ENCODE measurements around the gene NR2F1-AS1. TPM values are rescaled to one million over a fixed set of nuclear protein-coding genes. Genes with fewer than 3 reads are reported as not detected.

The NR2F1-AS1 gene
- total RNA-seq, 1 donor from 2014 or later: not detected

GRCh38 chr5:93600409-93601070 is 19.5 kb upstream of the NR2F1-AS1 start:
- intact Hi-C loops (cut with micrococcal nuclease): no loop called here
- peaks cover 2% of the 10 kb centered on the region for H3K4me1 Mint-ChIP-seq
- H3K27ac Mint-ChIP-seq: no peak overlapping the region
- no peak overlapping the region for H3K4me3 Mint-ChIP-seq
- CTCF ChIA-PET: no interaction called here
- ATAC-seq (ENCODE audit: low read depth) (no peak), DNase-seq (no peak)
- peaks cover 30% of the 10 kb centered on the region for H3K27me3 Mint-ChIP-seq
- no peak for TF ChIP-seq CTCF (IDR thresholded peaks at IDR 0.05)
- POLR2A ChIA-PET: no interaction called here
- no peaks in the 10 kb centered on the region for H3K36me3 Mint-ChIP-seq (ENCODE audit: low read depth)
- H3K9me3 Mint-ChIP-seq: peaks cover 4% of the 10 kb centered on the region

GRCh38 chr5:93599399-93600120 is 18.5 kb upstream of the NR2F1-AS1 start:
- no peak for TF ChIP-seq CTCF (IDR thresholded peaks at IDR 0.05)
- peaks cover 4% of the 10 kb centered on the region for H3K9me3 Mint-ChIP-seq
- ChIA-PET POLR2A (no interaction called here), CTCF (no interaction called here)
- no peak overlapping the region for H3K27ac Mint-ChIP-seq
- peaks cover 2% of the 10 kb centered on the region for H3K4me1 Mint-ChIP-seq
- H3K36me3 Mint-ChIP-seq (ENCODE audit: low read depth): no peaks in the 10 kb centered on the region
- DNase-seq (no peak), ATAC-seq (ENCODE audit: low read depth) (no peak)
- intact Hi-C loops (cut with micrococcal nuclease): no loop called here
- H3K27me3 Mint-ChIP-seq: peaks cover 28% of the 10 kb centered on the region
- no peak overlapping the region for H3K4me3 Mint-ChIP-seq

- ATAC-seq (ENCODE audit: low read depth) (no peak), DNase-seq (no peak)
- POLR2A ChIA-PET: no interaction called here
- Mint-ChIP-seq H3K4me1 (peaks cover 2% of the 10 kb centered on the region), H3K4me3 (no peak overlapping the region), H3K27me3 (peaks cover 32% of the 10 kb centered on the region), H3K27ac (no peak overlapping the region), H3K9me3 (peaks cover 4% of the 10 kb centered on the region), H3K36me3 (ENCODE audit: low read depth) (no peaks in the 10 kb centered on the region)
- intact Hi-C loops (cut with micrococcal nuclease): no loop called here
- CTCF ChIA-PET: no interaction called here
- no peak for TF ChIP-seq CTCF (IDR thresholded peaks at IDR 0.05)
Measured at GRCh38 chr5:93599001-93599379, 18.0 kb upstream of the NR2F1-AS1 start.

GRCh38 chr5:93598091-93599000 is 17.3 kb upstream of the NR2F1-AS1 start:
- POLR2A ChIA-PET: no interaction called here
- no peaks in the 10 kb centered on the region for H3K4me1 Mint-ChIP-seq
- H3K9me3 Mint-ChIP-seq: peaks cover 1% of the 10 kb centered on the region
- DNase-seq (no peak), ATAC-seq (ENCODE audit: low read depth) (no peak)
- H3K27ac Mint-ChIP-seq: no peak overlapping the region
- H3K36me3 Mint-ChIP-seq (ENCODE audit: low read depth): no peaks in the 10 kb centered on the region
- H3K27me3 Mint-ChIP-seq: peaks cover 34% of the 10 kb centered on the region
- intact Hi-C loops (cut with micrococcal nuclease): no loop called here
- no peak overlapping the region for H3K4me3 Mint-ChIP-seq
- TF ChIP-seq CTCF (IDR thresholded peaks at IDR 0.05): no peak
- CTCF ChIA-PET: no interaction called here

All from activated B cell treated with CpG ODN at 0.5 μM for 24 hours (primary cell).